NOMO-1 (cell line): ENCODE data around the gene KDM5B.
"Not testable (repeated sequence)": the region's sequence is repeated elsewhere in the genome, so short reads cannot be mapped to it uniquely, and the experiment has no call there.

Experiments used
- DNase-seq, 2 experiments: peaks; one replicate each; lab custom pipeline; 2025; ENCODE audit not compliant: unreplicated experiment in 2 of 2; lab: John Stamatoyannopoulos, UW

The KDM5B gene

DNA sequence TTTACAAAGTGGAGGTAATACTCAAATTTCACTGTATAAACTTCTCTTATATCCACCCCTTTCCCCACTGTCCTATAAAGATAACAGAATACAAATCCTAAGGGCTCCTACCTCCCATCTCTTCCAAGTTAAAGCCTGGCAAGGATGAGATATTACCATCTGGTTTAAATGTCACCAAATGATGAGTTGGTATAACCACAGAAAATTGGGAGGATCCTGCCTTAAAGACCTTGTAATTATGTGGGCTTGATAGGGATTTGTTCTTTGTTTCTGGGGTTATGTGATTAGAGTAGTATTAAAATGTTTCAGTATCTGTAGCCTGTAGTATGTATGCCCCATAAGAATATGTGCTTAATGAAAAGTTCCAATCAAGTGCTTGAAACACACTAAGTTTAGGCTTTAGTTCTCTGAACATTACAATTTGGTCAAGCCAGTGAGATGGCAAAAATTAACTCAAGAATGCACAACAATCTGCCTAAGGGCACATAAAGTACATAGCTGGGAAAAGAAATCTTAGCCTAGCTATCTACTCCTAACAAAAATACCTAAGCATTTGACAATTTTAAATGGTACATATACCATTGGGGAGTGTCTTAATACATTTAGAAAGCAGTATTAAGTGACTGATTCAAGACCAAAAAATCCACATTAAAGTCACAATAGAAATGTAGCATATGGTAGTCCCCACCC, 14.0 kb downstream of the KDM5B start:
- DNase-seq, result no peak

DNA sequence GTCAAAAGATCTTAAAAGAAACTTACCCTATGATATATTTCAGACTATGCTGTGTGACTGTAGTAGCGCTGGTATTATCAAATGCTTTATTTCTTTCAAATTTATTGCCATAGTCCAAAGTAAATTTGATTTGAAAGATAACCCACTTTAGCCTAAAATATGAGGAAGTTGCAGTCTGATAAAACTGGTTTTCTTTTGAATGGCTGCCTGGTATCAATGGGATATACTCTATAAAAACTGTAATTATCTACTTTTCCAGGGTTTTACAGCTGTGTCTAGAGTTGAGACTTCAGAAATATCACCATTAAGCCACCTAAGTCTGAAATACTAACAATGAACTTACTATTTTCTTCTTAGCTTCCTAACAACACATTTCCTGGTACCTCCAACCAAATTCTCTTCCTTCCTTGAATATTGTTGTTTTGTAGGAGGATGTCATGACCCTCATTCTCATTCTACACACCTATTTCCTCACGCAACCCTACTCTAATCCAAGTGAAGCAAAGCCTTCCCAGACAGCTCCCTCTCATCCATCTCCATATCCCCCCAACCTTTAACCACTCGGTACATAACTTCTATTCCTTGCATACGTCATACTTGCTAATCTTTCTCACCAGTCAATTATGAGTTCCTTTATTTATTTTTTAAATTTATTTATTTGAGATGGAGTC, 17.0 kb downstream of the KDM5B start:
- no peak for DNase-seq

DNA sequence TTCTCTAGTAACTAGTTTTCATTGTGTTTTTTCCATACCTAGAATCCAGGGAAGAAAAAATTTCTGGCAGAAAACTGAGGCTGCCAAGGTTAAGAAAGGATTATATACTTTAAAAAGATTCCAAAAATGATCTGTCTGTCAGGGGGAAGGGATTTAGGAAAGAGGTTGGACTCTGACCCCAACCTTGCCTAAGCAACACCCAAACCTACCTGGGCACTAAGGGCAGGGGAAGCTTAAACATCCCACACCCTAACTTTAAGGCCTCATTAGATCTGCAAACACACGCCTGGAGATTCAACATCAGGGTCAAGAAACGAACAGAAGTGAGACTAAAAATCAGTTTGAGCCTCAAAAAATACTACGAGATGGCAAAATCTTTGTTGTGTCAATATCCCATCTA, 19.4 kb downstream of the KDM5B start:
- no peak for DNase-seq

DNA sequence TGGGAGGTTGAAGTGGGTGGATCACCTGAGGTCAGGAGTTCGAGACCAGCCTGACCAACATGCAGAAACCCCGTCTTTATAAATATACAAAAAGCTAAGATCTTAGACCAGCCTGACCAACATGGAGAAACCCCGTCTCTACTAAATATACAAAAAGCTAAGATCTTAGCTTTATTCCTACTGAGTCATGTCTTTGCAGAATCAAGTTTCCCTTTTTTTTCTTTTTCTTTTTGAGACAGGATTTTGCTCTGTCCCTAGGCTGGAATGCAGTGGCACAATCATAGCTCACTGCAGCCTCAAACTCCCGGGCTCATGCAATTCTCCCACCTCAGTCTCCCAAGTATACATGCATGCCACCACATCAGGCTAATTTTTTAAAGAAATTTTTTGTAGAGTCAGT, 21.4 kb downstream of the KDM5B start:
- DNase-seq, result no peak

DNA sequence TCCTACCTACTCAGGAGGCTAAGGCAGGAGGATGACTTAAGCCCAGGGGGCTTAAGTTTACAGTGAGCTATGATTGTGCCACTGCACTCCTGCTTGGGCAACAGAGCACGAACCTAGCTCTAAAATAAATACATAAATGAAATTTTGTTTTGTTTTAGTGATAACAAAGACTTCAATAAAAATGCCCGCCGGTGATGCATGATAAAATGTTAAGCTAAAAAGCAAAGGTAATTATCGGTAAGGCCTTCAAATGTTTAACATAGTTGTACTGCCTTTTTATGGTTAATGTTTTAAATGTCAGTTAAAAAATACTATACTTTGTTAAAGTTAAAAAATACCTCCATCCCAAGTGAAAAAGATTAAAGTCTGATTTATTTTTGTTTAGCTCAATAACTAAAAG, 27.0 kb downstream of the KDM5B start:
- no peak for DNase-seq

DNA sequence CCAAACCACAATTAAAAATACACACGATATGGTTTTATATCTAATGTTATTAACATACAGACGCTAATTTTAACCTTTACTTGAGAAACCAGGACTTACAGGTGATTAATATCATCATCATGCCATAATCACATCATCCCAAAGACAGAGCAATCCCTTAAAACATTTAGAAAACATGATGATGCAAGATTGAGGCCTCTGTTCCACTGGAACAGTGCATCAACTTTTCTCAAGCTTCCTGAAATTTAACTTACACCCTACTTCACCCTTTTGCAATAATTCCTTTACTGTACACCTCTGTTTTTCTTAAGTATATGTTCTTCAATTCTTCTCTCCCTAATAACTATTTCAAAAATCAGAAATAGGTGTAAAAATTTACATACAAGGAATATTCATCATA, 38.1 kb downstream of the KDM5B start:
- DNase-seq, result no peak

- DNase-seq, result no peak
These were observed 42.5 kb downstream of the KDM5B start for GRCh38 chr1:202765721-202766120.

DNA sequence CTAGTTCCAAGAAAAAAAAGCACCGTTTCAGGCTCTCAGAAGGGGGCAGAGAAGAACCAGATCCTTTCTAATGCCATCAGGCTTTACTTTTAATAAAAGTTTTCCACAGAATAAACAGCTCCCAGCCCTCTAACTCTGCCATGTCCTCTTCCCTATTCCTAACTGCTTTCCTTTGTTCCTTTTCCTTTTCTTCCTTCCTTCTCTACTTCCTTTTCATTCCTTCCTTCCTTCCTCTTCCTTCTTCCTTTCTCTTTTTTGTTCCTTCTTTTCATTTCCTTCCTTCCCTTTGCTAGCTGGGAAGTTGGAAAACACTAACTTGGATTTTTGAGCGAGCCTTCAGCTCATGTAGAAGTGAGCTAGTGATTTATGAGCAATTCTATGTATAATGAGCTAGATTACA, 46.2 kb downstream of the KDM5B start:
- no peak for DNase-seq

DNA sequence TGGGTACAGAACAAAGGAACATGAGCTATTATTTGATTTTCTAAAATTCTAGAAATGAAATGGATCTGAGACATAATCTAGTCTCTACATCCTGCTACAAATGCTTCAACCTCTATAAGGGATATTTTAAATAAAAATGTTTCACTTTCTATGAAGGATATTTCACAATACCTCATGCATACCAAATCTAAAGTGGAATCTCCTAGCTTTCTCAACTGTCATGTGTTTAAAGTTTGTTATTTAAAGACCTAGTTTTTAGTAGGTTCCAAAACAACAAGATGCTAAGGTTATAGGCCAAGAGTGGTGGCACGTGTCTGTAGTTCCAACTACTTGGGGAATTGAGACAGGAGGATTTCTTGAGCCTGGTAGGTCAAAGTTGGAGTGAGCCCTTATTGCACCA, 47.6 kb downstream of the KDM5B start:
- DNase-seq, result no peak

DNA sequence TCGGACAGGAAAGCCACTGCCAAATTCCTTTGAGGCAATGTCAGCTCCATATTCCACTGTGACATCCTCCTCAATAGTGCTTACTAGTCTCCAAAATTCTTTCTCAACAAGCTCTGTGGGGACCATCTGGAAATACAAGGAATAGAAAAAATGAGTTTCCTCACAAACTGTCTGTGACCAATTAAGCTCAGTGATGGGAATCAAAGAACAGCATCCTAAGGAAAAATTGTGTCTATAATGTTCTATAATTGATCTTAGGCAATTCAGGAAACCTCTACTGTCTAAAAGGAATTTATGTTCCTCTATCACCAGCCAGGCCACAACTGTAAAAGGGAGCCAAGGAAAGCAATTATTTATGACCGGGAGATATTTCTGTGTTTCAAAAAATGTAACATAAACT, 51.8 kb downstream of the KDM5B start:
- no peak for DNase-seq

GRCh38 chr1:202754293-202754692, 53.9 kb downstream of the KDM5B start:
- no peak for DNase-seq

DNA sequence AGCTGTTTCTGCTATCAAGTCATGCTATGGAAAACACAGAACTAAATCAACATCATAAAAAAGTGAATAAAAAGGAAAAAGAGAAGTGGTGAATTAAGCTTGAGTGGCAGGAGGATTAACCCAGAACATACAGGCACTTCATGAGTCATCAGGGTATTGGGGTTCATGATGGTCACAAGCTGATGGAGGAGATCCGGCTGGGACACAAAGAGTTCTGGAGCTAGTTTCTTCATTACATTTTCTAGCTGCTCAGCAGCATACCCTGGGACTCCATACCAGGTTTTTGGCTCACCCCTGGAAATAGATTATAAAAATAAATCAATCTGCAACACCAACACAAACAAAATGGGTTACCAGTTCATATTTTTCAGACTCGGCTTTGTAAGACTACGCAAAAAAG, 55.4 kb downstream of the KDM5B start:
- DNase-seq, result peak in 1 of 2 experiments; percentile 37

DNA sequence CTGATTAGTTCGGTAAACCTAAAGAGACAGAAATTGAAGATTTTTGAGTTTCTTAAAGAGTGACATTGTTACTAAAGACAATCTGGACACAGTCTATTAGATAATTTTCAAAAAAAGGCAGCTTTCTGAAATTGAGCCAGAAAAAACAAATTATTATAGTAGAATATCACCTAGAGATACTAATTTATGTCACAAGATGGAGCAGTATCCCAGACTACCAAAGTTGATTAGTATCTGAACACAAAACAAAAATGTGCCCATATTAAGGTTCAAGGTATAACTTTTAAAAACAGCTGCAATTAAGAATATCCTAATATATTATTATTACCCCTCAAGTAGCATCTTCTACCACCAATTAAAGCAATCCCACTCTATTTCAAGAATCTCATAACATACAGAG, 57.5 kb downstream of the KDM5B start:
- DNase-seq, result no peak

GRCh38 chr1:202750024-202750423, 58.2 kb downstream of the KDM5B start:
- DNase-seq, result no peak

DNA sequence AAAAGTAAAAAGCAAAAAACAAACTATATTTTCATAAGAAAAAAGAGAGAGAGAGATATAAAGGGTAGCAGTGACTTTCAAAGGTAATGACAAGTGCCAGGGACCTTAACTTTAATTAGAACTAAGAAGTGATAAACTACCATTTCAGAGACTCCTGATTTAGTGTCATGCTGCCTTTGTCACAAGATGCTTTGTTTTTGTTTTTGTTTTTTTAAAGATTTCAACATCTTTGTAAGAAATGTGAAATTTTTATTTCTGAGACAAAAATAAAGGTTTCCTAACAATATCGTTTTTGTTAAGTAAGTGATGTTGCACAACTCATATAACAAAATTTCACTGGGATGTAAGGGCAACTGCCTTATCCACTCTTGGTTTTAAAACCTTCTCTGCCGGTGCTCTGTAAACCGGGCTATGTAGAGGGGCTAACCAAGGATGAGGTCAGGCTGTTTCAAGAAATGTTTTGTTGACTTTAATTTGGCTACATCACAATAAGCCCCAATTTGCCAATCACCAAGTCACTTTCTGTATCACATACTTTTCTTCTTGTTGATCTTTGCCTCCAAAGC, 62.8 kb downstream of the KDM5B start:
- DNase-seq, result peak; percentile 25 to 37

DNA sequence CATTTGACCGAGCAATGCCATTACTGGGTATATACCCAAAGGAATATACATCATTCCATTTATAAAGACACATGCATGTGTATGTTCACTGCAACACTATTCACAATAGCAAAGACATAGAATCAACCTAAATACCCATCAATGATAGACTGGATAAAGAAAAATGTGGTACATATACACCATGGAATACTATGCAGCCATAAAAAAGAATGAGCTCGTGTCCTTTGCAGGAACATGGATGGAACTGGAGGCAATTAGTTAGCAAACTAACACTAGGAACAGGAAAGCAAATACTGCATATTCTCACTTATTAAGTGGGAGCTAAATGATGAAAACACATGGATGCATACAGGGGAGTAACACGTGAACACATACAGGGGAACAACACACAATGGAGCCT, 63.5 kb downstream of the KDM5B start:
- not testable (repeated sequence) for DNase-seq

GRCh38 chr1:202742496-202742895, 65.7 kb downstream of the KDM5B start:
- no peak for DNase-seq

- DNase-seq, result no peak
These were observed 75.0 kb downstream of the KDM5B start for GRCh38 chr1:202733251-202733650.

DNA sequence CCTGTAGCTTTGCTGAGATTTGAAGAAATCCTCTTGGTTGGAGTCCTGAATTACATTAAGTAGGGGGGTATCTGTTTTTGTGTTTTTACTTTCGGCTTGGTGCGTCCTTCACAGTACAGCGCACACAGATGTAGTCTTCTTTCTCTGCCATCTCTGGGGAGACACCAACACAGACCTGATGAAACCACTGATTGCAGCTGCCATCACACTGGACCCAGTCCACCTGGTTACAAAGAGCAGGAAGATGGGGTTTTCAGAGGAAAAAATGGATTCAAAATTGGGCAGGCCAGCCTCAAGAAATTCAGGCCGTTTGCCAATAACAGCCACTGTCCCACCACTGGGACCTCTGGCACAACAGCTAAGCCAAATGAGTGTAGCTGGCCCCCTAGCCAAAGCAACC, 79.3 kb downstream of the KDM5B start:
- no peak for DNase-seq

DNA sequence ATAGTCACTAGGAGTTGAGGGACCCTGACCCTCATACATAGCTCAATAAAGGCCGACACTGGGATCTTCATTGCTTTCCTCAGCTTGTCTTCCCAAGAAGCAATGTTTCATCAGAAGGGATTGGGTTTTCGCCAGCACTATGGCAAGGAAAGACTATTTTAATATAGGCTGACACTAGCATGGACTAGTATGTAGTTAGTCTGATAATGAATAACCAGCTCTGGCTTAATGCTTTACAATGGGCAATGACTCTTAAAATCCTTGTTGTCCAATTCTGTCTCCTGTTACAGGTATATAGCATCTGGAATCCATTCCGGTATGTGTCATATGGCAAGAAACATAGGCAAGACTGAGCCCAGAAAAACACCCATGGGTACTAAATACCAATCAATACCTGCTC, 82.7 kb downstream of the KDM5B start:
- no peak for DNase-seq

- no peak for DNase-seq
These were observed 84.5 kb downstream of the KDM5B start for GRCh38 chr1:202723708-202724107.

DNA sequence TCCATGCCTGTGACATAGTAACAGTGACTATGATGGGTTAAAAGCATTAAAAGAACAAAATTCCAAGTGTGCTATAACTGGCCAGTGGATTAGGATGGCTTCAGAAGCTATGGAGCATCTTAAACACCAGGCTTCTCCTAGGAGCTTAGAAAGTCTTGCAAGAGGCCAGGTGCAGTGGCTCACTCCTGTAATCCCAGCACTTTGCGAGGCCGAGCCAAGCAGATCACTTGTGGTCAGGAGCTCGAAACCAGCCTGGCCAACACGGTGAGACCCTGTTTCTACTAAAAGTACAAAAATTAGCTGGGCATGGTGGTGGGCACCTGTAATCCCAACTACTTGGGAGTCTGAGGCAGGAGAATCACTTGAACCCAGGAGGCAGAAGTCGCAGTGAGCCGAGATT, 85.2 kb downstream of the KDM5B start:
- not testable (repeated sequence) for DNase-seq
